Stimulated activated CD8-positive, alpha-beta memory T cell treated with anti-CD3 and anti-CD28 coated beads, Interleukin-4, amount 100 ng/mL, for 24 hours (primary cell): ENCODE results near the gene SIRT7.
"Not testable (repeated sequence)": the region's sequence is repeated elsewhere in the genome, so short reads cannot be mapped to it uniquely, and the experiment has no call there.

ENCODE experiments used
- DNase-seq: peaks from one replicate; pipeline ENCODE4 v3.0.0-alpha.2; 2020; ENCODE audit warnings: low read depth

Gene SIRT7

GRCh38 chr17:81954131-81955057, 36.4 kb upstream of the SIRT7 start:
- DNase-seq, result no peak

- not testable (repeated sequence) for DNase-seq
Observed at GRCh38 chr17:81953443-81953842, 35.5 kb upstream of the SIRT7 start.

DNA sequence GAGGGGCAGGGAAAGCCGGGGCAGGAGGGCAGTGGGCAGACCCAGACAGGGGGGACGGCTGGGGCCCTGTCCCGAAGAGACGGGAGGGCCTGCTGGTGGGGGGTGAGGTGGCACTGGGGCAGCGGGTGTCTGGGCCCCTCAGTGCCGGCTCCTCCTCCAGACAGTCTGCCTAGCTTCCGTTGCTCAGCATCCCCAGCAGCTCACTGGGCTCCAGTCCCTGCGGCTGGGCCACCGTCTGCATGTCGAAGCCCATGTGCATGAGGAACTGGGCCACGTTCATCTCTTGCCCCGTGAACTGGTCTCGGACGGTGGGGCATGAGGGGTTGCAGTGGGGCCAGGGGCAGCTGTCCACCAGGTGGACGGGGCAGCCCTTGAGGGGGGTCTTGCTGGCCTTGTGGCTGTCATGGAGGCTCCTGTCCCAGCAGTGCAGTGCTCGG, 34.8 kb upstream of the SIRT7 start:
- DNase-seq, result no peak

DNA sequence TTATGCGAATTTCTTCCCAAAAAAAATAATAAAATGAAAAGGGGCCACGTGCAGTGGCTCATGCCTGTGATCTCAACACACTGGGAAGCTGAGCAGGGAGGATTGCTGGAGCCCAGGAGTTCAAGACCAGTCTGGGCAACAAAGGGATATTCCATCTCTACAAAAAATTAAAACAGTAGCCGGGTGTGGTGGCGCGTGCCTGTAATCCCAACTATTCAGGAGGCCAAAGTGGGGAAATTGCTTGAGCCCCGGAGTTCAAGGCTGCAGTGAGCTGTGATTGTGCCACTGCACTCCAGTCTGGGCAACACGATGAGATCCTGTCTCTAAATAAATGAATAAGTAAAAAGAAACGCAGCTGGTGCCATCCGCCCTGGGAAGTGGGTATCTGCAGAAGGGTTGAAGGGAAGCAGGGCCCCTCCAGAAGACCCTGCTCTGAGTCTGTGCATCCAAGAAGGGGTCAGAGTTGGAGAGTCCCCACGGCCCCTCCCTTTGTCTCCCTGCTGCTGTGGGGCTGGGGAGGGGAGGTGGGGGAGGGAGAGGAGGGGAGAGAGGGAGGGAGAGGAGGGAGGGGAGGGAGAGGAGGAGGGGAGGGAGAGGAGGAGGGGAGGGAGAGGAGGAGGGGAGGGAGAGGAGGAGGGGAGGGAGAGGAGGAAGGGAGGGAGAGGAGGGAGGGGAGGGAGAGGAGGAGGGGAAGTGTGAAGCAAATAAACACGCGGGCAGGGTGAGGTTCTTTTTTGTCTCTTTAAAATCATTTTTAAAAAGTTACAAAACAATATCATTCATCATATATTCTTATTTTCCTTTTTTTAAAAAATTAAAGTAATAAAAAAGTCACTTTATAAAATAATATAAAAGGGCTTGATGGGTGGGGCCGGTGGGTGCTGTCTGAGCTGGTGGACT, 34.1 kb upstream of the SIRT7 start:
- DNase-seq, result no peak

GRCh38 chr17:81950501-81950900, 32.5 kb upstream of the SIRT7 start:
- no peak for DNase-seq

DNA sequence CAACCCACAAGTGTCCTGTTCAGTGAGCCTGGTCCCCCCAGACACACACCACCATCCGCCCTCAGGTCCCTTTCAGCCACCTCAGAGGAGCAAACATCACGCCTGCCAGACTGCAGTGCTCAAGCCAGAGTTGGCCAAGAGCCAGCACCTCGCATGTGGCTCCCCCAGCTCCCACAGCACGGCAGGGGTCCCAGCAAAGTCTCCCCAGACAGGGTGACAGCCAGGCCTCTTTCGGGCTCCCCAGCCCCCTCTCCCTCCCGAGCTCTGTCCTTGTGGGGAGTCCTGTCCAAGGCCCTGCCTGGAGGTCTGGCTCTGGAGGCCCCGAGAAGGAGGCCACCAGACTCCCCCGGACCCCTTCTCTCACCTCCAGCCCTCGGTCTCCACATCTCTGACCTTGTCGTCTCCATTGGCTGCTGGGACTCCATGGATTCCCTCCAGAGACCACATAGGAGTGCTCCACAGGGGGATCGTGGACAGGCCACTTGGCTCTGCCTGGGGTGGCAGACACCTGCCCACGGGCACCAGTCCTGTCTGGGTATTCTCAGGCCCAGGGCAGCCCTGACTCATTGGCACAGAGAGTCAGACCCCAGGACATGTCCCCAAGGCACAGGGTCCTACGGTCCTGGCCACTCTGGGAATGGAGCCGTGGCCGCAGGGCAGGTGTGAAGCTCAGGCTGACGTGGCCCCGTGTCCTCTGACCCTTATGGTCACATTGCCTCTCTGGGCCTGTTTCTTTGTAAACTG, 30.8 kb upstream of the SIRT7 start:
- DNase-seq, result no peak

DNA sequence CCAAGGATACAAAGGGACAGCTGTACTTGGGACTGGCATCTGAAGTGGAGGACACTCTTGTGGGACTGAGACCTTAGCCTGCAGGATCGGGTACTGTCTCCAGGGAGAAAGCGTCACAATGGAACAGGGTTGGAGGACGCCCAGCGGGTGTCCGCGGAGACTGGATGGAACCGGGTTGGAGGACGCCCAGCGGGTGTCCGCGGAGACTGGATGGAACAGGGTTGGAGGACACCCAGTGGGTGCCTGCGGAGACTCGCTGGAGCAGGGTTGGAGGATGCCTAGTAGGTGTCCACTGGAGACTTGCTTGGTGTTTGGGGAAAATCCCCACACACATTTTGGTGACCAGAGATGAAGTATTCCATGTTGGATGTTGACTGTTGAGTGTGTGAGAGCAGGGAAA, 29.2 kb upstream of the SIRT7 start, which contains the start of gene MYADML2:
Gene MYADML2, minus strand, starts transcription at position 45 of the 400 bp plus-strand sequence. CDS start 5,492 bp downstream, outside the sequence.
- no peak for DNase-seq

DNA sequence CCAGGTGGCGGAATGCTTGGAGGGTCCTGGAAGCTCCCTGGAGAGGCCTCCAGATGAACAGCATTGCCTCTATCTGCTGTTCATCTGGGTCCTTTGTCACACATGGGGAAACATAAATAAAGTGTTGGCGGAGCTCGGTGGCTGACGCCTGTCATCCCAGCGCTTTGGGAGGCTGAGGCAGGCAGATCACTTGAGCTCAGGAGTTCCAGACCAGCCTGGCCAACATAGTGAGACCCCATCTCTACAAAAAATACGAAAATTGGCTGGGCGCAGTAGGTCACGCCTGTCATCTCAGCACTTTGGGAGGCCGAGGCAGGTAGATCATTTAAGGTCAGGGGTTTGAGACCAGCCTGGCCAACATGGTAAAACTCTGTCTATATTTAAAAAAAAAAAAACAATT, 26.9 kb upstream of the SIRT7 start:
- DNase-seq, result no peak

GRCh38 chr17:81942167-81942553, 24.2 kb upstream of the SIRT7 start:
- no peak for DNase-seq

GRCh38 chr17:81941484-81942166, 23.6 kb upstream of the SIRT7 start:
- no peak for DNase-seq

DNA sequence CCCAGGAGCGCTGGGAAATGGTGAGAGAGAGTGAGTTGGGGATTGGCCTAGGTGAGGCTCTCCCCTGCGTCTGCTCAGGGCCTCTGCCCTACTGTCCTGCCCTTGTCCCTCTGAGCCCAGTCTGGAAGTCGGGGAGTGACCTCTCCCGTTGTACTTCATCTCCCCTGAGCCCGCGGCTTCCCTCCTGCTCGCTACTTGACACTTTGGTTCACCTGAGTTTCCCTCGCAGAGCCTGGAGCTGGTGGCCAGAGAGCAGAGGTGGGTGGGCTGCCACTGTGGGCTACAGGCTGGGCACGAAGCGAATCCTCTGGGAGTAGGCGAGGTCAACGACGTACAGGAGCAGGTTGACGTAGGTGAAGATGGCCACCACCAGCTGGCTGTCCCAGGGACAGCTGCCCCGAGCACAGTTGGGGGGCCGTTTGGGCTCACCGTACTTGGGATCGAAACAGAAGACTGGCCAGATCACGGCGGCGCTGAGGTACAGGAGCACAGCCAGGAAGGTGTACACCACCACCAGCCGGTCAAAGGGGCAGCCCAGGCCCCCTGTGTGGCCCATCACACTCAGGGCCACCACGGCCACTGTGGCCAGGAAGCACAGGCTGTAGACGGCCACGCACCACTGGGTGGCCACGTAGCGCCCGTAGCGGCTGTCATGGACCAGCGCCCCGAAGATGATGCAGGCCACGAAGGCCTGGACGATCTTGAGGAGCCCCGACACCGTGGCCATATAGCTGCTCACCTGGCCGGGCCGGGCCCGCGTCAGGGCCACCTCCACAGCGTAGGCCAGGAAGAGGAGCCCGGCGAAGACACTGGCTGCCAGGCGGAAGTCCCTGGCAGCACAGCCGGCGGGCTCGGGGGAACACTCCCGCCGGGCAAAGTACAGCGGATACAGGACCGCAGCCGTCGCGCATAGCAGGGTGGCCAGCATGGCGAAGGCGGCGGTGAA, 22.8 kb upstream of the SIRT7 start:
- DNase-seq, result no peak

GRCh38 chr17:81939881-81940385, 22.0 kb upstream of the SIRT7 start:
- no peak for DNase-seq

DNA sequence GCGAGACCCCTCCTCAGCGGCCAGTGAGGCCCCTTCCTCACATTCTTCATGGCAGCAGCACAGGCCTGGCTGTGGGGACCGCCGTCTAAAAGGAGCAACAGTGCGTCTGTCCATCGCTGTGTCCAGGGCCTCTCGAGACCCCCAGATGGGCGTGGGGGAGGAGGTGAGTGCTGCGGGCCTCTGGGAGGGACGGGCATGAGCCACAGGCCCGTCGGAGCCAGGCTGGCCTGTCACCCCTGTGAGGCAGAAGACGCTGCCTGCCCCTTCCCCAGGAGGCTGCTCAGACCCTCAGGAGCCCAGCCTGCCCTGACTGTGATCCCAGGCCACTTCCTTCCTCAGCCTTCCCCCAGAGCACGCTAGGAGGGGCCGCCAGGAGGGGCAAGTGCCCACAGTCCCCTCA, 21.2 kb upstream of the SIRT7 start:
- no peak for DNase-seq

GRCh38 chr17:81935709-81936084, 17.7 kb upstream of the SIRT7 start:
- DNase-seq, result no peak

DNA sequence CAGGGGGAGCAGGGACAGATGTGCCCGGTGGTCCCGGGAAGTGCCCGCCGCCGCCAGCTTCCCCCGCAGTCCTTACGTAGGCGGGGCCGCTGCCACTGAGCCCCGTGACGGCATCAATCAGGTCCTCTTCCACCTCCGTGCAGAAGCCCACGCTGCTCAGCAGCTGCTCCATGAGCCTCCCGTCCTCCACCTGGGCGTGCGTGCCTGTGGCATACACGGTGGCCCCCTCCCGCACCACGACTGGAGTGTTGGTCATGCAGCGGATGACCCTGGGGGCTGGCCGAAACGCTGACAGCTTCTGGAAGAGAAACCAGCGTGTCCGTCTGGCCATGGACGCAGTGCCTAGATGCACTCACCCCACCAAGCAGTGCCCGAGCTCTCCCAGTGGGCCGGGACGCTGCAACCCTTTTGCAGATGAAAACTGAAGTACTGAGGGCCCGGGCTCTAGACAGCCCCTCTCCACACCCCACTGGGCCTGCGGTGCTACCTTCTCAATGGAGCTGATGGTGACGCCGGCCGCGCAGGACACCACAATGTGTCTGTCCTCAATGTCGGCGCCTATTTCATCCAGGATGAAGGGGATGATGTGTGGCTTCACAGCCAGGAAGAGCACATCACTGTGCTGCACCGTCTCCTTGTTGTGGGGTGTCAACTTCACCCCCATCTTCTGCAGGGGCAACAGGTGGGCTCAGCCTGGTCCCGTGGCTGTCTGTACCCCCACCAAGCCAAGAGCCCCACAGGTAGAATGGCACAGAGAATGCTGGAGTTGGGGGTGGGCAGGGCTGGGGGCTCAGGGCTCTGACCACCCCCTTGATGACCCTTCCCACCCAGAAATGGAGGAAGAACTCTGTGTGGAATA, 17.1 kb upstream of the SIRT7 start:
- DNase-seq, result no peak

GRCh38 chr17:81934098-81934757, 16.3 kb upstream of the SIRT7 start:
- DNase-seq, result no peak

GRCh38 chr17:81933178-81933699, 15.3 kb upstream of the SIRT7 start:
- DNase-seq, result no peak

- DNase-seq, result no peak
Observed at GRCh38 chr17:81932333-81932983, 14.5 kb upstream of the SIRT7 start.
